ENCODE measurements around the gene TLK2.
"Not testable (repeated sequence)": the region's sequence is repeated elsewhere in the genome, so short reads cannot be mapped to it uniquely, and the experiment has no call there.

Gene TLK2

GRCh38 chr17:62611292-62611691 is 132.7 kb downstream of the TLK2 start:
- no peak for DNase-seq

GRCh38 chr17:62611728-62612127 is 133.1 kb downstream of the TLK2 start:
- no peak for DNase-seq

GRCh38 chr17:62612289-62612688 is 133.7 kb downstream of the TLK2 start:
- not testable (repeated sequence) for DNase-seq

GRCh38 chr17:62613095-62613494 is 134.5 kb downstream of the TLK2 start:
- not testable (repeated sequence) for DNase-seq

GRCh38 chr17:62614142-62614541 is 135.5 kb downstream of the TLK2 start:
- DNase-seq = no peak

- no peak for DNase-seq
Observed at GRCh38 chr17:62615503-62615902, 136.9 kb downstream of the TLK2 start.

GRCh38 chr17:62616993-62617893 is 138.6 kb downstream of the TLK2 start:
- no peak for DNase-seq

GRCh38 chr17:62617894-62618472 is 139.4 kb downstream of the TLK2 start:
- no peak for DNase-seq

GRCh38 chr17:62618647-62619416 is 140.2 kb downstream of the TLK2 start:
- no peak for DNase-seq

GRCh38 chr17:62619417-62620155 is 141.0 kb downstream of the TLK2 start:
- DNase-seq = no peak

GRCh38 chr17:62621223-62621622 is 142.6 kb downstream of the TLK2 start:
- no peak for DNase-seq

- no peak for DNase-seq
Observed at GRCh38 chr17:62625184-62625869, 146.7 kb downstream of the TLK2 start.

- no peak for DNase-seq
Observed at GRCh38 chr17:62625870-62626200, 147.2 kb downstream of the TLK2 start.

GRCh38 chr17:62626719-62627218 is 148.1 kb downstream of the TLK2 start:
- DNase-seq = no peak

GRCh38 chr17:62627219-62627903 is 148.7 kb downstream of the TLK2 start, which contains the start of gene MRC2:
TSS of gene MRC2 (plus strand) at chr17:62627670. CDS start at chr17:62627803, 133 bp downstream.
- peak; percentile 12 for DNase-seq

- DNase-seq = no peak
Observed at GRCh38 chr17:62627904-62628633, 149.4 kb downstream of the TLK2 start.

- DNase-seq = no peak
Observed at GRCh38 chr17:62628831-62629555, 150.4 kb downstream of the TLK2 start.

GRCh38 chr17:62629556-62630364 is 151.1 kb downstream of the TLK2 start:
- DNase-seq = no peak

All from NCI-H1105 treated with DMSO at 0.1 percent for 48 hours (cell line).